Measurements from ENCODE around the gene KASH5. TPM values are rescaled to one million over a fixed set of nuclear protein-coding genes. Genes with fewer than 3 reads are reported as not detected.

KASH5 gene
- total and polyA plus RNA-seq, 2 of the 13 experiments (the other 11 are each of a cell fraction or from before 2014, with no cell fraction given), result not detected

DNA sequence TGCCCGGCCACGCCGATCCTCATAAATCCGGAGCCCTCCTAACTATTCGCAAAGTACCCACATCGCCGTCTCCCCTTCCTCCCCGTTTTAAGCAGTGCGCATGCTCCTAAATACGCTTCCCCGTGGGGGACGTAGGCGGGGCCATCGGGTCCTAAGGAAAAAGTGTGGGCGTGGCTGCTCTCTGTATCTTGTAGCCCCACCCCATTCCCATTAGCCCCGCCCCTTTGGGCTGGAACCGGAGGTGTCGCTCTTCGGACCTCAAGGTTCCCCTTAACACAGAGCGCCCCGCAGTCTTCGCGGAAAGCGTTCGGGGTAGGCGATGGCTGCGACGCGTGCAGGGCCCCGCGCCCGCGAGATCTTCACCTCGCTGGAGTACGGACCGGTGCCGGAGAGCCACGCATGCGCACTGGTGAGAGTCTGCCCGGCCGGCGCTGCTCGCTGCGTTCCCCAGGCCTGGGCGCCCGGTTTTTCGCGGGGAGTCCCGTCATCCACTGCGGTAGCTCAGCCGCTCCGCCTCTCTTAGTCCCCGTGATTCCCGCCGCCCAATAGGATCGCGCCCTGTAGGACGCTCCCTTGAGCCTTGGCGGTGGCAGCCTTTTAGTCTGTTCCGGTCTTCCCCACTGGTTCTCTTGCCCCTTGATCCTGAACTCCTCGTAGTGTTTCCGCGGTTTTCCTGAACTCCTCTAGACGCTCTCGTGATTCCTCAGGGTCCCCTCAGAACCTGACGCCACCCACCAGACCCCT is 65.1 kb downstream of the KASH5 start, which contains the start of gene ALDH16A1 (continued):
- TF ChIP-seq ZNF674 (CRISPR knock-in tag; IDR thresholded peaks at IDR 0.05; ENCODE audit: low read depth), result no peak
- no peak for TF ChIP-seq ZBTB1 (CRISPR knock-in tag; IDR thresholded peaks at IDR 0.05; ENCODE audit: borderline replicate concordance)
- peak; percentile 94 for TF ChIP-seq ZFY (CRISPR knock-in tag; IDR thresholded peaks at IDR 0.05)
- TF ChIP-seq ZNF660 (CRISPR knock-in tag; IDR thresholded peaks at IDR 0.05; ENCODE audit: borderline replicate concordance, low read depth), result no peak
- no peak for TF ChIP-seq ZNF281 (CRISPR knock-in tag; IDR thresholded peaks at IDR 0.05; ENCODE audit: borderline replicate concordance)
- peak; percentile 92 for TF ChIP-seq ZNF143 (CRISPR knock-in tag; IDR thresholded peaks at IDR 0.05)
- no peak for TF ChIP-seq ZNF772 (CRISPR knock-in tag; IDR thresholded peaks at IDR 0.05)
- peak; percentile 22; the same call in 1 of the 2 replicates for TF ChIP-seq NFKBIZ (CRISPR knock-in tag; IDR thresholded peaks at IDR 0.05)
- TF ChIP-seq ZNF563 (CRISPR knock-in tag; IDR thresholded peaks at IDR 0.05), result peak; percentile 100
- no peak for TF ChIP-seq ZNF136 (CRISPR knock-in tag; IDR thresholded peaks at IDR 0.05; ENCODE audit: low read depth)
- no peak for TF ChIP-seq SMARCC2 (IDR thresholded peaks at IDR 0.05)
- 0 out of 2 replicates have a peak, but pooled peaks have one; percentile 33 for TF ChIP-seq HNRNPL (IDR thresholded peaks at IDR 0.05; ENCODE audit: low read depth, low read length)
- no peak; the same call in 1 of the 2 replicates for TF ChIP-seq RNF2 (conservative IDR thresholded peaks at IDR 0.05; ENCODE audit: low read depth)
- 0 out of 2 replicates have a peak, but pooled peaks have one; percentile 29 for TF ChIP-seq SNAPC2 (CRISPR knock-in tag; IDR thresholded peaks at IDR 0.05)
- no peak for TF ChIP-seq ZNF891 (CRISPR knock-in tag; IDR thresholded peaks at IDR 0.05)
- no peak for TF ChIP-seq ZNF570 (CRISPR knock-in tag; IDR thresholded peaks at IDR 0.05; ENCODE audit: borderline replicate concordance)
- TF ChIP-seq, protein P1, sequence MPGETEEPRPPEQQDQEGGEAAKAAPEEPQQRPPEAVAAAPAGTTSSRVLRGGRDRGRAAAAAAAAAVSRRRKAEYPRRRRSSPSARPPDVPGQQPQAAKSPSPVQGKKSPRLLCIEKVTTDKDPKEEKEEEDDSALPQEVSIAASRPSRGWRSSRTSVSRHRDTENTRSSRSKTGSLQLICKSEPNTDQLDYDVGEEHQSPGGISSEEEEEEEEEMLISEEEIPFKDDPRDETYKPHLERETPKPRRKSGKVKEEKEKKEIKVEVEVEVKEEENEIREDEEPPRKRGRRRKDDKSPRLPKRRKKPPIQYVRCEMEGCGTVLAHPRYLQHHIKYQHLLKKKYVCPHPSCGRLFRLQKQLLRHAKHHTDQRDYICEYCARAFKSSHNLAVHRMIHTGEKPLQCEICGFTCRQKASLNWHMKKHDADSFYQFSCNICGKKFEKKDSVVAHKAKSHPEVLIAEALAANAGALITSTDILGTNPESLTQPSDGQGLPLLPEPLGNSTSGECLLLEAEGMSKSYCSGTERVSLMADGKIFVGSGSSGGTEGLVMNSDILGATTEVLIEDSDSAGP (CRISPR knock-in tag; IDR thresholded peaks at IDR 0.05; ENCODE audit: borderline replicate concordance), result peak; percentile 88; the same call in 1 of the 2 replicates
- no peak for TF ChIP-seq ZUFSP (CRISPR knock-in tag; IDR thresholded peaks at IDR 0.05; ENCODE audit: borderline replicate concordance)
- TF ChIP-seq CEBPB (IDR thresholded peaks at IDR 0.05; ENCODE audit: borderline replicate concordance, low read depth, low read length), result no peak
- peak; percentile 78; the same call in 1 of the 2 replicates for TF ChIP-seq ZBTB2 (CRISPR knock-in tag; IDR thresholded peaks at IDR 0.05; ENCODE audit: low read depth)
- no peak for TF ChIP-seq TBX3 (IDR thresholded peaks at IDR 0.05; ENCODE audit: borderline replicate concordance)
- TF ChIP-seq ZNF180 (CRISPR knock-in tag; IDR thresholded peaks at IDR 0.05; ENCODE audit: borderline replicate concordance, low read depth), result no peak

Measured in HepG2 (cell line).